K562 (cell line): ENCODE measurements around the gene EEF2K. TPM values are rescaled to one million over a fixed set of nuclear protein-coding genes. Genes with fewer than 3 reads are reported as not detected.

Experiments used
- ASH1L ChIP-seq: fragments of 450-650 bp; IDR thresholded peaks from 2 replicates; pipeline ENCODE4 v1.6.1; 2018; ENCODE audit warnings: borderline replicate concordance, mild to moderate bottlenecking, low read depth; ENCODE audit not compliant: partially characterized antibody
- BRD9 ChIP-seq: fragments of 450-650 bp; IDR thresholded peaks from 2 replicates; pipeline ENCODE4 v1.6.1; 2018; ENCODE audit warnings: low read depth; ENCODE audit not compliant: partially characterized antibody
- CREB1 ChIP-seq, 2 experiments: sonication (generic) in 1 of 2; formaldehyde crosslinking in 1 of 2; IDR thresholded peaks; 2 replicates each; pipeline versions ENCODE4 v1.6.1 to v1.8.0; 2012 to 2022; ENCODE audit warnings: inconsistent platforms in 1 of 2, mild to moderate bottlenecking in 1 of 2, missing genetic modification reagents in 1 of 2, moderate library complexity in 1 of 2
- CREM ChIP-seq: IDR thresholded peaks from 2 replicates; pipeline ENCODE4 v1.6.1; 2014; ENCODE audit warnings: antibody characterized with exemption, low read depth
- CTCF ChIP-seq, 3 experiments: IDR thresholded peaks in 2 of 3; conservative IDR thresholded peaks in 1 of 3; 2 replicates each; pipeline ENCODE4 v1.5.1; 2011 to 2012; ENCODE audit warnings: low read length in 3 of 3, mild to moderate bottlenecking in 3 of 3, control low read depth in 2 of 3, improper control_type of control experiment in 1 of 3, inconsistent platforms in 1 of 3, low read depth in 1 of 3, mixed read lengths in 1 of 3, moderate library complexity in 1 of 3; ENCODE audit not compliant: insufficient read depth in 2 of 3
- DNMT1 ChIP-seq: fragments of 450-650 bp; IDR thresholded peaks from 2 replicates; pipeline ENCODE4 v1.6.1; 2016; ENCODE audit warnings: antibody characterized with exemption, mild to moderate bottlenecking
- GTF2B ChIP-seq: IDR thresholded peaks from 2 replicates; pipeline ENCODE4 v1.6.1; 2011; ENCODE audit not compliant: insufficient read length; ENCODE audit errors: extremely low read depth
- MAFK ChIP-seq: IDR thresholded peaks from 2 replicates; pipeline ENCODE4 v1.6.1; 2011; ENCODE audit warnings: low read length, improper control_type of control experiment
- MCM5 ChIP-seq: fragments of 450-650 bp; IDR thresholded peaks from 2 replicates; pipeline ENCODE4 v1.6.1; 2016; ENCODE audit warnings: low read depth
- PHF21A ChIP-seq: fragments of 450-650 bp; IDR thresholded peaks from 2 replicates; pipeline ENCODE4 v1.6.1; 2017; ENCODE audit warnings: low read depth, borderline replicate concordance
- POLR2H ChIP-seq: IDR thresholded peaks from 2 replicates; pipeline ENCODE4 v1.6.1; 2016; ENCODE audit warnings: missing genetic modification characterization, low read depth, mild to moderate bottlenecking, control low read depth, missing compliant biosample characterization, moderate library complexity
- RBM25 ChIP-seq: fragments of 200-400 bp; formaldehyde crosslinking; IDR thresholded peaks from 2 replicates; pipeline ENCODE4 v1.6.1; 2018; ENCODE audit warnings: low read length, low read depth, moderate library complexity; ENCODE audit not compliant: severe bottlenecking
- RNF219 ChIP-seq: fragments of 250-450 bp; sonication (Bioruptor Pico); IDR thresholded peaks from 2 replicates; pipeline ENCODE4 v1.5.0; 2022; ENCODE audit warnings: mild to moderate bottlenecking
- SAFB ChIP-seq: fragments of 200-400 bp; formaldehyde crosslinking; IDR thresholded peaks from 2 replicates; pipeline ENCODE4 v1.6.1; 2017; ENCODE audit warnings: low read depth, low read length, borderline replicate concordance
- SRSF9 ChIP-seq: fragments of 200-400 bp; formaldehyde crosslinking; IDR thresholded peaks from 2 replicates; pipeline ENCODE4 v1.6.1; 2017; ENCODE audit warnings: low read depth, low read length, borderline replicate concordance
- XRCC3 ChIP-seq: fragments of 450-650 bp; IDR thresholded peaks from 2 replicates; pipeline ENCODE4 v1.6.1; 2017; ENCODE audit warnings: mild to moderate bottlenecking, moderate library complexity
- XRCC5 ChIP-seq: fragments of 200-400 bp; formaldehyde crosslinking; IDR thresholded peaks from 2 replicates; pipeline ENCODE4 v1.6.1; 2017; ENCODE audit warnings: low read depth, mild to moderate bottlenecking, low read length
- ZKSCAN3 ChIP-seq: fragments of 250-450 bp; sonication (Bioruptor Pico); IDR thresholded peaks from 2 replicates; pipeline ENCODE4 v1.4.0; 2020
- ZNF175 ChIP-seq: fragments of 200-800 bp; sonication (Bioruptor generic); IDR thresholded peaks from 2 replicates; pipeline ENCODE4 v1.6.1; 2016; ENCODE audit warnings: low read depth, mild to moderate bottlenecking, missing genetic modification characterization, missing compliant biosample characterization
- polyA plus RNA-seq, 8 experiments: library from polyadenylated mRNA; depleted of rRNA in 4 of 8; stranded (reverse) in 5 of 8; unstranded in 3 of 8; fragments of >200 nt; fragmentation: Nextera tagmentation in 2 of 8; fragmentation: Illumina TruSeq in 1 of 8; extraction: Ambion mirVana in 2 of 8; extraction: Trizol in 1 of 8; gene quantifications; 2 replicates each; pipeline versions ENCODE4 v1.2.1 to v1.2.3, GENCODE V29; 2011 to 2014; ENCODE audit warnings: inconsistent platforms in 1 of 8, missing spikeins in 1 of 8
- total RNA-seq, 7 experiments: library from RNA; depleted of rRNA in 6 of 7; stranded (reverse); fragments of >200 nt in 6 of 7; fragmentation: Illumina TruSeq in 2 of 7; extraction: Trizol in 2 of 7; gene quantifications; 2 replicates each; pipeline versions ENCODE4 v1.2.1 to v1.2.3, GENCODE V29; 2011 to 2021; ENCODE audit warnings: low replicate concordance in 1 of 7
- TF ChIP-seq, protein P1 (sequence below): fragments of 450-650 bp; IDR thresholded peaks from 2 replicates; pipeline ENCODE4 v1.6.1; 2016; ENCODE audit warnings: mild to moderate bottlenecking
- TF ChIP-seq, protein P2 (sequence below): fragments of 250-450 bp; sonication (Bioruptor Pico); IDR thresholded peaks from 2 replicates; pipeline ENCODE4 v1.8.0; 2022; ENCODE audit warnings: inconsistent platforms, mild to moderate bottlenecking, moderate library complexity, borderline replicate concordance

Gene EEF2K
- total and polyA plus RNA-seq, 9 of the 15 experiments (the other 6 are each of a cell fraction or from before 2014, with no cell fraction given) = 3.0 to 35.2 (median 12.2) TPM

GRCh38 chr16:22205577-22206012, 483 bp upstream of the EEF2K start (continued):
- TF ChIP-seq MCM5 (no peak), CREB1 (IDR thresholded peaks at IDR 0.05) (no peak), CREB1 (CRISPR knock-in tag; IDR thresholded peaks at IDR 0.05) (no peak), ZNF175 (CRISPR knock-in tag) (no peak), RNF219 (CRISPR knock-in tag) (no peak), SAFB (no peak), POLR2H (tag) (peak; percentile 95), CREM (no peak), PHF21A (0 out of 2 replicates have a peak, but pooled peaks have one; percentile 3), DNMT1 (no peak), MAFK (peak; percentile 40; the same call in 1 of the 2 replicates), GTF2B (no peak), CTCF (IDR thresholded peaks at IDR 0.05 in 2 of 3, conservative IDR thresholded peaks at IDR 0.05 in 1 of 3; ENCODE audit: insufficient read depth in 2 of 3, low read depth in 1 of 3, low read length in 3 of 3) (no peak), ZKSCAN3 (CRISPR knock-in tag) (no peak), RBM25 (no peak), SRSF9 (no peak), XRCC5 (no peak), BRD9 (peak; percentile 86), XRCC3 (no peak), ASH1L (peak; percentile 40)
- TF ChIP-seq, protein P1, sequence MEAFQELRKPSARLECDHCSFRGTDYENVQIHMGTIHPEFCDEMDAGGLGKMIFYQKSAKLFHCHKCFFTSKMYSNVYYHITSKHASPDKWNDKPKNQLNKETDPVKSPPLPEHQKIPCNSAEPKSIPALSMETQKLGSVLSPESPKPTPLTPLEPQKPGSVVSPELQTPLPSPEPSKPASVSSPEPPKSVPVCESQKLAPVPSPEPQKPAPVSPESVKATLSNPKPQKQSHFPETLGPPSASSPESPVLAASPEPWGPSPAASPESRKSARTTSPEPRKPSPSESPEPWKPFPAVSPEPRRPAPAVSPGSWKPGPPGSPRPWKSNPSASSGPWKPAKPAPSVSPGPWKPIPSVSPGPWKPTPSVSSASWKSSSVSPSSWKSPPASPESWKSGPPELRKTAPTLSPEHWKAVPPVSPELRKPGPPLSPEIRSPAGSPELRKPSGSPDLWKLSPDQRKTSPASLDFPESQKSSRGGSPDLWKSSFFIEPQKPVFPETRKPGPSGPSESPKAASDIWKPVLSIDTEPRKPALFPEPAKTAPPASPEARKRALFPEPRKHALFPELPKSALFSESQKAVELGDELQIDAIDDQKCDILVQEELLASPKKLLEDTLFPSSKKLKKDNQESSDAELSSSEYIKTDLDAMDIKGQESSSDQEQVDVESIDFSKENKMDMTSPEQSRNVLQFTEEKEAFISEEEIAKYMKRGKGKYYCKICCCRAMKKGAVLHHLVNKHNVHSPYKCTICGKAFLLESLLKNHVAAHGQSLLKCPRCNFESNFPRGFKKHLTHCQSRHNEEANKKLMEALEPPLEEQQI = 0 out of 2 replicates have a peak, but pooled peaks have one; percentile 30
- TF ChIP-seq, protein P2, sequence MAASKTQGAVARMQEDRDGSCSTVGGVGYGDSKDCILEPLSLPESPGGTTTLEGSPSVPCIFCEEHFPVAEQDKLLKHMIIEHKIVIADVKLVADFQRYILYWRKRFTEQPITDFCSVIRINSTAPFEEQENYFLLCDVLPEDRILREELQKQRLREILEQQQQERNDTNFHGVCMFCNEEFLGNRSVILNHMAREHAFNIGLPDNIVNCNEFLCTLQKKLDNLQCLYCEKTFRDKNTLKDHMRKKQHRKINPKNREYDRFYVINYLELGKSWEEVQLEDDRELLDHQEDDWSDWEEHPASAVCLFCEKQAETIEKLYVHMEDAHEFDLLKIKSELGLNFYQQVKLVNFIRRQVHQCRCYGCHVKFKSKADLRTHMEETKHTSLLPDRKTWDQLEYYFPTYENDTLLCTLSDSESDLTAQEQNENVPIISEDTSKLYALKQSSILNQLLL (CRISPR knock-in tag) = no peak
